DND-41 (cell line): ENCODE measurements around the gene TTYH1.

Source experiments
- ATAC-seq: fragments of 200-7000 bp; cut with Tn5 transposase; 3 replicates; pipeline ENCODE4 v1.9.1; 2021; ENCODE audit warnings: low read depth; ENCODE audit not compliant: insufficient read depth
- DNase-seq: peaks from one replicate; pipeline ENCODE4 v3.0.0-alpha.2; 2020
- H2AFZ ChIP-seq: 2 replicates; pipeline ENCODE4 v1.6.0; 2012; ENCODE audit warnings: low read depth, low read length
- H3K27ac ChIP-seq: 2 replicates; pipeline ENCODE4 v1.5.1; 2012; ENCODE audit warnings: low read length, inconsistent platforms
- H3K27me3 ChIP-seq: fragments of 200-600 bp; sonication (generic); 2 replicates; pipeline ENCODE4 v1.6.0; 2012; ENCODE audit warnings: low read length, mild to moderate bottlenecking, inconsistent platforms; ENCODE audit not compliant: insufficient read depth, poor library complexity
- H3K36me3 ChIP-seq: 2 replicates; pipeline ENCODE4 v1.5.1; 2012; ENCODE audit warnings: low read length, inconsistent platforms; ENCODE audit not compliant: insufficient read depth
- H3K4me1 ChIP-seq: 2 replicates; pipeline ENCODE4 v1.5.1; 2012; ENCODE audit warnings: mild to moderate bottlenecking, low read length; ENCODE audit not compliant: insufficient read depth
- H3K4me2 ChIP-seq: 2 replicates; pipeline ENCODE4 v1.6.0; 2012; ENCODE audit warnings: mild to moderate bottlenecking, moderate library complexity, low read length, inconsistent platforms; ENCODE audit not compliant: insufficient read depth
- H3K4me3 ChIP-seq, 2 experiments: fragments of 200-600 bp in 1 of 2; shearing (Covaris generic) in 1 of 2; 2 replicates each; pipeline ENCODE4 v1.5.1; 2012 to 2016; ENCODE audit warnings: inconsistent platforms in 2 of 2, low read length in 2 of 2, mild to moderate bottlenecking in 2 of 2, low read depth in 1 of 2, moderate library complexity in 1 of 2
- H3K79me2 ChIP-seq: 2 replicates; pipeline ENCODE4 v1.6.0; 2012; ENCODE audit warnings: low read length, inconsistent platforms; ENCODE audit not compliant: insufficient read depth
- H3K9ac ChIP-seq: 2 replicates; pipeline ENCODE4 v1.6.0; 2012; ENCODE audit warnings: low read depth, mild to moderate bottlenecking, inconsistent platforms, low read length, moderate library complexity
- H3K9me3 ChIP-seq: 2 replicates; pipeline ENCODE4 v1.5.1; 2012; ENCODE audit warnings: low read length, moderate library complexity, mild to moderate bottlenecking, inconsistent platforms; ENCODE audit not compliant: insufficient read depth, severe bottlenecking
- H4K20me1 ChIP-seq: 2 replicates; pipeline ENCODE4 v1.6.0; 2012; ENCODE audit warnings: low read length; ENCODE audit not compliant: insufficient read depth
- EZH2 ChIP-seq: IDR thresholded peaks from 3 replicates; pipeline ENCODE4 v1.6.1; 2012; ENCODE audit warnings: borderline replicate concordance, low read depth, mild to moderate bottlenecking, moderate library complexity, low read length, inconsistent platforms; ENCODE audit not compliant: severe bottlenecking
- TF ChIP-seq, protein P1 (sequence below): IDR thresholded peaks from 2 replicates; pipeline ENCODE4 v1.5.1; 2012; ENCODE audit warnings: borderline replicate concordance, low read length, moderate library complexity, mild to moderate bottlenecking; ENCODE audit not compliant: poor library complexity, severe bottlenecking; ENCODE audit errors: extremely low read depth

Gene TTYH1

DNA sequence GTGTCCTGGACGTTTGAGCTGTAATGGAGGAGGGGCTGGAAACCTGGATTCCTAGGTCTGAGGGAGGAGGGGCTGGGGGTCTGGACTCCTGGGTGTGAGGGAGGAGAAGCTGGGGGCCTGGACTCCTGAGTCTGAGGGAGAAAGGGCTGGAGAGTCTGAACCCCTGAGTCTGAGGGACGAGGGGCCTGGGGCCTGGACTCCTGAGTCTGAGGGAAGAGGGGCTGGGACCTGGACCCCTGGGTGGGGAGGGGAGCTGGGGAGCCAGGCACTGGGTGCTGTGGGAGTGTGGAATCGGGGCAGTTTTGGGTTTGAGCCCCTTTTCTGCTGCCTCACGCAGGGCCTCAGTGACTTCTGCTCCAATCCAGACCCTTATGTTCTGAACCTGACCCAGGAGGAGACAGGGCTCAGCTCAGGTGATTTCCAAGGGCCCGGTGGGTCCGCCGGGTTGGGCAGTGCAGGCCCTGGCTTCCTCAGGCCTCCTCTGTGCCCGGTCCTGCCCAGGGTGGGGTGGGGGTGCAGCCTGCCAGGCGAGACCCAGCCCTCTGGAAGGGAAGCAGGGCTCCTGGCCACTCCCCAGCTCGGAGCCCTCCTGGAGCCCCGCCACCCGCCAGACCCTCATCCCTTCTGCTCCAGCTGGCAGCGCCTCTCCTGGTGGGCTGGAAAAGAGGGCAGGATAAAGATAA is 14.4 kb downstream of the TTYH1 start:
- ATAC-seq (no peak), DNase-seq (no peak)
- TF ChIP-seq EZH2, result no peak
- TF ChIP-seq, protein P1, sequence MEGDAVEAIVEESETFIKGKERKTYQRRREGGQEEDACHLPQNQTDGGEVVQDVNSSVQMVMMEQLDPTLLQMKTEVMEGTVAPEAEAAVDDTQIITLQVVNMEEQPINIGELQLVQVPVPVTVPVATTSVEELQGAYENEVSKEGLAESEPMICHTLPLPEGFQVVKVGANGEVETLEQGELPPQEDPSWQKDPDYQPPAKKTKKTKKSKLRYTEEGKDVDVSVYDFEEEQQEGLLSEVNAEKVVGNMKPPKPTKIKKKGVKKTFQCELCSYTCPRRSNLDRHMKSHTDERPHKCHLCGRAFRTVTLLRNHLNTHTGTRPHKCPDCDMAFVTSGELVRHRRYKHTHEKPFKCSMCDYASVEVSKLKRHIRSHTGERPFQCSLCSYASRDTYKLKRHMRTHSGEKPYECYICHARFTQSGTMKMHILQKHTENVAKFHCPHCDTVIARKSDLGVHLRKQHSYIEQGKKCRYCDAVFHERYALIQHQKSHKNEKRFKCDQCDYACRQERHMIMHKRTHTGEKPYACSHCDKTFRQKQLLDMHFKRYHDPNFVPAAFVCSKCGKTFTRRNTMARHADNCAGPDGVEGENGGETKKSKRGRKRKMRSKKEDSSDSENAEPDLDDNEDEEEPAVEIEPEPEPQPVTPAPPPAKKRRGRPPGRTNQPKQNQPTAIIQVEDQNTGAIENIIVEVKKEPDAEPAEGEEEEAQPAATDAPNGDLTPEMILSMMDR, result no peak
- H3K36me3 ChIP-seq, result peaks cover 4% of the 10 kb centered on the region
- no peak overlapping the region for H2AFZ ChIP-seq
- H3K9ac ChIP-seq, result no peak overlapping the region
- peaks cover 11% of the 10 kb centered on the region for H3K4me1 ChIP-seq
- H3K4me2 ChIP-seq, result no peak overlapping the region
- no peaks in the 10 kb centered on the region for H3K27me3 ChIP-seq
- H4K20me1 ChIP-seq, result peaks cover 20% of the 10 kb centered on the region
- H3K4me3 ChIP-seq, result no peak overlapping the region
- H3K9me3 ChIP-seq, result no peaks in the 10 kb centered on the region
- H3K27ac ChIP-seq, result no peak overlapping the region
- no peaks in the 10 kb centered on the region for H3K79me2 ChIP-seq

DNA sequence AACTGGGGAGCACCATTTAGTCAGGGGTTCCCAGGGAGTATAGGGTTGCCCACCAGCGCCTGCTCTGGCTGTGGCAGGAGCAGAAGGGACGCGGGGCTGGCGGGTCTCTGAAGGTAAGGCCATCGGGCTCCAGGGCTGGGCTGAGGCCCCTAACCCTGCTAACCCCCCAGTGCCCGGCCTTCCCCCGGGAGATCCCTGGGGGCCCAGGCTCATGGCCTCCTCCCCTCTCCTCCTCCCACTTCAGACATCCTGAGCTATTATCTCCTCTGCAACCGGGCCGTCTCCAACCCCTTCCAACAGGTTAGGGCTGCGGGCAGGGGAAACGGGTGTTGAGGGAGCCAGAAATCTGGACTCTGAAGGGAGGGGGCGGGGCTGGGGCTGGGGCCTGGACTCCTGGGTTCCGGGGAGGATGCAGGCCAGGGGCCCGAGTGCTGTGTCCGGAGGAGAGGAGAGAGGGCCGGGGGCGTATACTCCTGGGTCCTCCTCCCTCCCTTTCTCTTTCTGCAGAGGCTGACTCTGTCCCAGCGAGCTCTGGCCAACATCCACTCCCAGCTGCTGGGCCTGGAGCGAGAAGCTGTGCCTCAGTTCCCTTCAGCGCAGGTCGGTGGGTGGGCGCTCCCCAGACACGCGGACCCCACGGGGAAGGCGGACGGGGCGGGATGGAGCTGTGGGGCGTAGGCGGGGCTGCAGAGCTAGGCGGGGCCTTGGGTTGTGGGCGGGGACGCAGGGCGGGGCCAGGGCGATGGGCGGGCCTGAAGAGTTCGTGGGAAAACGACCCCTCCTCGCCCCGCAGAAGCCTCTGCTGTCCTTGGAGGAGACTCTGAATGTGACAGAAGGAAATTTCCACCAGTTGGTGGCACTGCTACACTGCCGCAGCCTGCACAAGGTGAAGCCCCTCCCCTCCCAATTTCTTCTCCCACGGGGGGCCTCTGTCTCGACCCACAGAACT is 15.3 kb downstream of the TTYH1 start:
- H3K27ac ChIP-seq, result no peak overlapping the region
- H4K20me1 ChIP-seq, result peaks cover 29% of the 10 kb centered on the region
- no peak overlapping the region for H2AFZ ChIP-seq
- H3K9ac ChIP-seq, result no peak overlapping the region
- H3K4me3 ChIP-seq, result peak overlapping the region in 1 of 2 experiments; percentile 18; a peak in 1 of 4 replicates
- ATAC-seq (peak; percentile 81), DNase-seq (peak; percentile 70)
- peaks cover 4% of the 10 kb centered on the region for H3K36me3 ChIP-seq
- H3K4me2 ChIP-seq, result peak overlapping the region; percentile 54; the same call in 1 of the 2 replicates
- H3K27me3 ChIP-seq, result no peaks in the 10 kb centered on the region
- H3K79me2 ChIP-seq, result no peaks in the 10 kb centered on the region
- peaks cover 11% of the 10 kb centered on the region for H3K4me1 ChIP-seq
- no peaks in the 10 kb centered on the region for H3K9me3 ChIP-seq
- no peak for TF ChIP-seq EZH2
- TF ChIP-seq, protein P1, result peak; percentile 56

DNA sequence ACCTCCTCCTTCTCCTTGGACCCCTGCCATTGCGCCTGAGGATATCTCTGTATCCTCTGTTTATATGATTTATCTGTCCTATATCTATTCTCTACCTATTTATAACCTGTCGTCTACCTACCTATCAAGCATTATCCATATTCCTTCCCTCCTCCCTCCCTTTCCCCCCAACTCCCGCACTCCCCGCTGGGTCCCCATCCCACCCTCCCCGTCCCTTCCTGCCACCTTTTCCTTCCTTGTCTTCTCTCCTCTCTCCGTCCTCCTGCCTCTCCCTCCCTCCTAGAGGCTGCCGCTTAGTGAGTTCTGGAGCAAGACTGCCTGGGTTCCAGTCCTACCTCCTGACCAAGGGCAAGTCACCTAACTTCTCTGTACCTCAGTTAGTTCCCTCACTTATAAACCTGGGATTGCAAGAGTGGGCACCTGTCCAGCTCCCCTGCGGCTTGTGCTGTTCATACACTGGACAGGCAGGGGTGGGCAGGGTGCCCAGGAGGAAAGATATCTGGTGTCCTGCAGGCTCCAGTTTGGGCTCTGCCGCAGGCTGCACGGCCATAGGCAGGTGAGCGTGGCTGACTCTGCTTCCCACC is 16.1 kb downstream of the TTYH1 start:
- peaks cover 36% of the 10 kb centered on the region for H4K20me1 ChIP-seq
- TF ChIP-seq, protein P1, result no peak
- no peaks in the 10 kb centered on the region for H3K79me2 ChIP-seq
- H3K9me3 ChIP-seq, result no peaks in the 10 kb centered on the region
- H3K4me3 ChIP-seq, result 0 out of 4 replicates have a peak overlapping the region, but pooled peaks of 1 of the 2 experiments have one; percentile 18
- no peak overlapping the region for H3K27ac ChIP-seq
- peaks cover 11% of the 10 kb centered on the region for H3K4me1 ChIP-seq
- no peak overlapping the region for H2AFZ ChIP-seq
- DNase-seq, result no peak
- ATAC-seq, result no peak
- no peak overlapping the region for H3K9ac ChIP-seq
- H3K36me3 ChIP-seq, result peaks cover 4% of the 10 kb centered on the region
- no peaks in the 10 kb centered on the region for H3K27me3 ChIP-seq
- H3K4me2 ChIP-seq, result peak overlapping the region; percentile 54; the same call in 1 of the 2 replicates
